HL-60 (cell line): ENCODE data around the gene ZNF334.
A peak's percentile ranks its signal among the peaks of the same experiment; 100 is the strongest.

Experiments used
- POLR2AphosphoS5 ChIP-seq: IDR thresholded peaks from 2 replicates; pipeline ENCODE4 v1.6.1; 2012; ENCODE audit warnings: low read depth
- REST ChIP-seq: IDR thresholded peaks from 2 replicates; pipeline ENCODE4 v1.6.1; 2012; ENCODE audit warnings: low read depth; ENCODE audit not compliant: insufficient replicate concordance
- TF ChIP-seq, protein P1 (sequence below): IDR thresholded peaks from one replicate; pipeline ENCODE4 v1.5.1; 2011; ENCODE audit warnings: low read length, control low read depth, inconsistent platforms; ENCODE audit not compliant: insufficient read depth

DNA sequence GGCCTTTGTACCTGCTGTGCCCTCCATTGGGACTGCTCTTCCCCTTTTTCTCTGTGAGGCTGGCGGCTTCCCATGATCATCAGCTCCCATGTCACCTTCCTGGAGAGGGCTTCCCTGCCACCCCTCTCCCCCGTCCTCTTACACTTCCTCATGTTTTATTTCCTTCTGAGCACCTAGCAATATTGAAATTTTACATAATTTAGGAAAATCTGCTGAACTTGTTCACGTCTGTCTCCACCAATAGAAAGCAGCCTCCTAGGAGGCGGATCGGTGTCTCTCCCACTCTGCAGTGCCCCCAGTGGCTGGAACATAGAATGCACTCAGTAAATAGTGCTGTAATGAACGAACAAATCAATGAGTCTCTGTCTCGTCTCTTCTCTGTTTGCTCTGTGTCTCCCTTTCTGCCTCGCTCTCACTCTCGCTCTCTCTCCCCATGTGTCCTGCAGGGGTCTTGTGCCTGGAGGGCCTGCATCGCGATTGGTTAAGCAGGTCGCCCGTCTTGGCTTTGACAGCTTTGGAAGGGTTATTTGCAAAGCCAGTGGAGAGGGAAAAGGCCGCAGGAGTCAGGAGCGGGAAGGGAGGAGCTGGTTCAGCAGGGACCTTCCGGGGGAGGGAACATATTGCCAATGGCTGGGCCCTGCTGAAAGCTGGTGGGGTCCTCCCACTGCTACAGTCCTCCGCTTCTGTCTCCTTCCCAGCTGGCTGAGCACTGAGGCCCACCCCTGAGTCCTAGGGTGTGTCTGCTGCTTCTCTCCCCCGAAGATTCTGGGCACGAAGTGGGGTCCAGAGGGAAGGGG, 49.2 kb upstream of the ZNF334 start:
- TF ChIP-seq, protein P1, sequence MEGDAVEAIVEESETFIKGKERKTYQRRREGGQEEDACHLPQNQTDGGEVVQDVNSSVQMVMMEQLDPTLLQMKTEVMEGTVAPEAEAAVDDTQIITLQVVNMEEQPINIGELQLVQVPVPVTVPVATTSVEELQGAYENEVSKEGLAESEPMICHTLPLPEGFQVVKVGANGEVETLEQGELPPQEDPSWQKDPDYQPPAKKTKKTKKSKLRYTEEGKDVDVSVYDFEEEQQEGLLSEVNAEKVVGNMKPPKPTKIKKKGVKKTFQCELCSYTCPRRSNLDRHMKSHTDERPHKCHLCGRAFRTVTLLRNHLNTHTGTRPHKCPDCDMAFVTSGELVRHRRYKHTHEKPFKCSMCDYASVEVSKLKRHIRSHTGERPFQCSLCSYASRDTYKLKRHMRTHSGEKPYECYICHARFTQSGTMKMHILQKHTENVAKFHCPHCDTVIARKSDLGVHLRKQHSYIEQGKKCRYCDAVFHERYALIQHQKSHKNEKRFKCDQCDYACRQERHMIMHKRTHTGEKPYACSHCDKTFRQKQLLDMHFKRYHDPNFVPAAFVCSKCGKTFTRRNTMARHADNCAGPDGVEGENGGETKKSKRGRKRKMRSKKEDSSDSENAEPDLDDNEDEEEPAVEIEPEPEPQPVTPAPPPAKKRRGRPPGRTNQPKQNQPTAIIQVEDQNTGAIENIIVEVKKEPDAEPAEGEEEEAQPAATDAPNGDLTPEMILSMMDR = peak; percentile 91
- no peak for TF ChIP-seq POLR2AphosphoS5
- TF ChIP-seq REST = no peak
